22Rv1 (cell line): ENCODE results near the gene PRMT2.

ENCODE experiments used
- CTCF ChIP-seq: fragments of 450-650 bp; IDR thresholded peaks from 2 replicates; pipeline ENCODE4 v1.5.1; 2017; ENCODE audit warnings: mild to moderate bottlenecking
- ZFX ChIP-seq: fragments of 450-650 bp; IDR thresholded peaks from 2 replicates; pipeline ENCODE4 v1.6.1; 2017; ENCODE audit warnings: antibody characterized with exemption, borderline replicate concordance

- TF ChIP-seq CTCF (no peak), ZFX (no peak)
These were observed 11.2 kb downstream of the PRMT2 start for GRCh38 chr21:46646541-46647154.
